GM21367 (cell line): ENCODE results near the gene CEP85L.

Source experiments
- ATAC-seq: cut with Tn5 transposase; IDR thresholded peaks from one replicate; pipeline ENCODE4 v1.9.1; 2021; ENCODE audit not compliant: unreplicated experiment

CEP85L gene

GRCh38 chr6:118580585-118581419 lies 70.6 kb downstream of the CEP85L start:
- no peak for ATAC-seq

- ATAC-seq: no peak
Observed at GRCh38 chr6:118579786-118580185, 71.6 kb downstream of the CEP85L start.

- ATAC-seq: no peak
Observed at GRCh38 chr6:118578617-118579016, 72.8 kb downstream of the CEP85L start.

- no peak for ATAC-seq
Observed at GRCh38 chr6:118577972-118578371, 73.4 kb downstream of the CEP85L start.

- ATAC-seq: no peak
Observed at GRCh38 chr6:118574051-118574865, 77.1 kb downstream of the CEP85L start.

GRCh38 chr6:118571121-118571520 lies 80.3 kb downstream of the CEP85L start:
- no peak for ATAC-seq

GRCh38 chr6:118569498-118569897 lies 81.9 kb downstream of the CEP85L start:
- ATAC-seq: no peak

GRCh38 chr6:118567974-118568373 lies 83.4 kb downstream of the CEP85L start:
- no peak for ATAC-seq

- peak; percentile 99 for ATAC-seq
Observed at GRCh38 chr6:118565311-118565960, 86.0 kb downstream of the CEP85L start.

GRCh38 chr6:118562959-118563358 lies 88.4 kb downstream of the CEP85L start:
- no peak for ATAC-seq

- no peak for ATAC-seq
Observed at GRCh38 chr6:118562248-118562647, 89.1 kb downstream of the CEP85L start.

- no peak for ATAC-seq
Observed at GRCh38 chr6:118559659-118560058, 91.7 kb downstream of the CEP85L start.

GRCh38 chr6:118558464-118559217 lies 92.8 kb downstream of the CEP85L start:
- peak; percentile 64 for ATAC-seq

GRCh38 chr6:118554698-118555097 lies 96.7 kb downstream of the CEP85L start:
- no peak for ATAC-seq

GRCh38 chr6:118553132-118553531 lies 98.3 kb downstream of the CEP85L start:
- ATAC-seq: no peak

GRCh38 chr6:118551063-118552053 lies 100.0 kb downstream of the CEP85L start:
- peak; percentile 88 for ATAC-seq

GRCh38 chr6:118548613-118549012 lies 102.8 kb downstream of the CEP85L start:
- ATAC-seq: no peak

GRCh38 chr6:118548136-118548535 lies 103.3 kb downstream of the CEP85L start, which contains the start of gene PLN:
PLN (plus strand) TSS chr6:118548296; CDS start chr6:118558922, 10,626 bp downstream.
- no peak for ATAC-seq

- no peak for ATAC-seq
Observed at GRCh38 chr6:118546880-118547218, 104.5 kb downstream of the CEP85L start.
